ENCODE data around the gene MR1. TPM values are rescaled to one million over a fixed set of nuclear protein-coding genes. Genes with fewer than 3 reads are reported as not detected.

The MR1 gene
- 4.8 TPM for total RNA-seq
- long read RNA-seq, partial matches to known transcripts = 0 of 3 reads
- long read RNA-seq, other reads (novel, unspliced or antisense) = 0 of 3 reads

DNA sequence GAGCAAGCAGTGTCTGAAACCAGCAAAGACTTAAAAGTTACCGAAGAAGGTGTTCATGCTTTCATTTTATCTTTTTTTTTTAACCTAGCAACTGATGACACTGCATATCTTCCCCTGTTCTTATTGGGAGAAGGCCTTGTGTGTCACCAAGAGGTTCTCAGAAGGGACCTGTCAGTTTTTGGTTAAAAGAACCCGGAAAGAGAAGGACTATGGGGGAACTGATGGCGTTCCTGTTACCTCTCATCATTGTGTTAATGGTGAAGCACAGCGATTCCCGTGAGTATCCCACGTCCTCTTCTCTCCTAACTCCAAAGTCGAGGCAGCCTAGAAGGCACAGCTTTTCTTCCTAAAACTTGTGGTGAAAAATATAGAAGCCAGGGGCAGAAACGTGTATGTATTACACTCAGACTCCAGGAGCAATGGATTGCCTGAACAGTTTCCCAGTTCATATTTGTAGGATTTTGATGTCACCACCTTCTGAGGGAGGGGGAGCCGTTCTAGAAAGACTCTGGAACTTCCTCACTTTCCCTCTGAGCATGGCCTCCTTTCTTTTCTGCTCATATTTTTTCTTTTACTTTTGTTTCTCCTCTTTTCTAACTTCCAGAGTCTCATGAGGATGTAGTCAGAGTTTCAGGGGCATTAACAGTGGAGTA, at the start of gene MR1:
MR1 (plus strand) TSS at position 185 of the 653 bp plus-strand sequence; CDS start at position 210, 25 bp downstream.
- H3K27me3 ChIP-seq (ENCODE audit: low read depth) = no peaks in the 10 kb centered on the region
- peak within 1 kb of the TSS; percentile 85 for H3K27ac ChIP-seq (replicated peaks)
- intact Hi-C loops (cut with micrococcal nuclease) = no loop called here
- H3K4me3 ChIP-seq = peak within 1 kb of the TSS; percentile 65
- H3K9me3 ChIP-seq (replicated peaks) = no peaks in the 10 kb centered on the region
- TF ChIP-seq, protein P1, sequence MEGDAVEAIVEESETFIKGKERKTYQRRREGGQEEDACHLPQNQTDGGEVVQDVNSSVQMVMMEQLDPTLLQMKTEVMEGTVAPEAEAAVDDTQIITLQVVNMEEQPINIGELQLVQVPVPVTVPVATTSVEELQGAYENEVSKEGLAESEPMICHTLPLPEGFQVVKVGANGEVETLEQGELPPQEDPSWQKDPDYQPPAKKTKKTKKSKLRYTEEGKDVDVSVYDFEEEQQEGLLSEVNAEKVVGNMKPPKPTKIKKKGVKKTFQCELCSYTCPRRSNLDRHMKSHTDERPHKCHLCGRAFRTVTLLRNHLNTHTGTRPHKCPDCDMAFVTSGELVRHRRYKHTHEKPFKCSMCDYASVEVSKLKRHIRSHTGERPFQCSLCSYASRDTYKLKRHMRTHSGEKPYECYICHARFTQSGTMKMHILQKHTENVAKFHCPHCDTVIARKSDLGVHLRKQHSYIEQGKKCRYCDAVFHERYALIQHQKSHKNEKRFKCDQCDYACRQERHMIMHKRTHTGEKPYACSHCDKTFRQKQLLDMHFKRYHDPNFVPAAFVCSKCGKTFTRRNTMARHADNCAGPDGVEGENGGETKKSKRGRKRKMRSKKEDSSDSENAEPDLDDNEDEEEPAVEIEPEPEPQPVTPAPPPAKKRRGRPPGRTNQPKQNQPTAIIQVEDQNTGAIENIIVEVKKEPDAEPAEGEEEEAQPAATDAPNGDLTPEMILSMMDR (IDR thresholded peaks at IDR 0.05; ENCODE audit: borderline replicate concordance) = no peak
- no peaks in the 10 kb centered on the region for H3K36me3 ChIP-seq
- no peak for DNase-seq
- H3K4me1 ChIP-seq = peaks cover 41% of the 10 kb centered on the region

DNA sequence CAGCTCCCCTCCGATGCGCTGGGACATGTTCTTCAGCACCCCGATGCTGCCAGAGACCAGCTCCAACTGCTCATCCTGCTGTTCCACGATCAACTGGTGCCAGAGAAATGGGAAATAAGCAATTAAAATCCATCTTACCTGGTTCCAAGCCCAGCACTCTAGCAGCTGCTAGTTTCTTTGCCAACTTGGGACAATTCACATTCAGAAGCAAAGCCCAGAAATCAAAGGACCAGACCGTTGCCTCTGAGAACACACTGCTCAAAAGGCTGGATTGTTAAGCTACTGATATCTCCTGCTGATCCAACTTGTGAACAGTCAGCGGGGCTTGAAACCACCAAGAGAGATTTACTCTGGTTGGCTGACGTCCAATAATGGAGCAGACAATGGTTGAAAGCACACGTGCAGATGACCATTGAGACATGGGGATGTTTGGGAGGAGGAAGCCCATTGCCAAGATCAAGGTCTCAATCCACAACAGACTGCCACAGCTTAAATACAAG, 45.5 kb upstream of the MR1 start:
- Histone ChIP-seq H3K4me3 (no peak overlapping the region), H3K4me1 (peaks cover 6% of the 10 kb centered on the region), H3K9me3 (replicated peaks) (no peaks in the 10 kb centered on the region), H3K27me3 (ENCODE audit: low read depth) (no peaks in the 10 kb centered on the region), H3K27ac (replicated peaks) (no peak overlapping the region), H3K36me3 (peaks cover 92% of the 10 kb centered on the region)
- DNase-seq = no peak
- intact Hi-C loops (cut with micrococcal nuclease) = no loop called here
- TF ChIP-seq, protein P1 (IDR thresholded peaks at IDR 0.05; ENCODE audit: borderline replicate concordance) = no peak

DNA sequence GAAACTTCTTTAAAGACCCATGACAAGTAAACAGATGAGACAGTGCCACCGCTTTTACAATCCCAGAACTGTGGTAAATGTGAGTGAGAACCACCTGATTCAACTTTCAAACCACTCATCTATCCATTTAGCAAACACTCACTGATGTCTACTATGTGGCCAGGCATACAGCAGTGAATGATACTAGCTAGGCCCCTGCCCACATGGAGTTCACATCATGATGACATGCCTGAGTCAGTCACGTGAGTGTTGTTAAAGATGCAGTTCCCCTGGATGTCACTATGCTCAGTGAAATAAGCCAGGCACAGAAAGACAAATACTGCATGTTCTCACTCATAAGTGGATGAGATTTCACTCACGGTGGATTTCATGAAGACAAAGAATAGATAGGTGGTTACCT, 39.5 kb upstream of the MR1 start:
- intact Hi-C loops (cut with micrococcal nuclease) = no loop called here

DNA sequence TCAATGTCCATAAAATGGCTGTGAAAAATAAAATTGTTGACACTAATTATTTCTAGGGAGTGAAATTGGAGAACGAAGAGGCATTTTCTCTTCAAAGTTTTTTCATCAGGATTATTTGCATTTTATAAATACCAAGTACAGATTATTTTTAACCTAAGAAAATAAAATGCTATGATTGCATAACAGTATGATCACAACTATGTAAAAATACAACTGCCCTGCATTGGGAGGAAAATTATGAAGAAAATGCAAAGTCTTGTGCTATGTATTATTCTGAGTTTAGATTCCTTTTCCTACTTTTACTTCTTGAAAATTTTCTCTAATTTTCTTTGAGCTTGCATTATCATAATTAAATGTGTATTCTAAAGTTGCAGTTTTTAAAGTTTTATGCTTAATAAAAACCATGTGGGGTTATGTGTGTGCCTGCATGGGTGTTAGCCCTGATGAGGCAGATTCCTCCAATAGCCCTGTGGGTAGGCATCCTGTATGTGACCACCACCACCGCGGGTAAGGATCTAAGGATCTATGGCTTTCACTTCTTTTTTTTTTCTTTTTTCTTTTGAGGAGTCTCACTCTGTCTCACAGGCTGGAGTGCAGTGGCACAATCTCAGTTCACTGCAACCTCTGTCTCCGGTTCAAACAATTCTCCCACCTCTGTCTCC, 35.8 kb upstream of the MR1 start:
- peaks cover 41% of the 10 kb centered on the region for H3K36me3 ChIP-seq

More for the DNA sequence above, 39.5 kb upstream of the MR1 start:
- H3K4me1 ChIP-seq = peaks cover 12% of the 10 kb centered on the region
- H3K4me3 ChIP-seq = no peak overlapping the region
- no peak for DNase-seq
- no peaks in the 10 kb centered on the region for H3K27me3 ChIP-seq (ENCODE audit: low read depth)
- TF ChIP-seq, protein P1 (IDR thresholded peaks at IDR 0.05; ENCODE audit: borderline replicate concordance) = no peak
- H3K27ac ChIP-seq (replicated peaks) = no peak overlapping the region
- no peaks in the 10 kb centered on the region for H3K9me3 ChIP-seq (replicated peaks)
- peaks cover 42% of the 10 kb centered on the region for H3K36me3 ChIP-seq

DNA sequence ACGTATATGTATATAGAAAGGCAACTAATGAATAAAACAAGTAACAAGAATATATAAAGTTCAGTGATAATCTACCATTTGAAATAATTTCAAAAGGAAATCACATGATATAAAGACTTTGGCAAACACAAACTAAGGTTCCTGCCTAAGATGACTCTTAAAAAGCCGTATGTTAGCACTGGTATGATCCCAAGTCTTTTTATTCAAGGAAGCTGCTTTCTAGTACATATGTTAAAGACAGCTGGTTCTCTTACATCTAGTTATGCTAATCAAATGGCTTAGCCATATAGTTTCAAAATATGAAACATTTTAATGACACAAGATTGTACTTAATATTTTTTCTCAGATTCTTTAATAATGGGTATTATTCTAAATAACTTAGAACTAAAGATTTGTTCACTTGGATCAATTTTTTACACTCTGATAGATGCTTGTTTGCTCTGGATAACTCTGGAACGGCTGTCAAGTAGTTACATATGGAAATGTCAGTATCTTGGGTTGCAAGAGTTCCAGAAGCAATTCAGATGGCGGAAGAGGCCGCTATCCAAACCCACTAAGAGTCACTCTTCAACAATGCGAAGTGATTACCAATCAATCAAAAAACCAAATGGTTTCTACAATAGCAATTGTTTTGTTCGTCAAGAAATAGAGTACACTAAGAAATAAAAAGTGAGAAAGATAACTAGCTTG, 32.5 kb upstream of the MR1 start:
- Histone ChIP-seq H3K4me3 (no peak overlapping the region), H3K27ac (replicated peaks) (no peak overlapping the region), H3K36me3 (peaks cover 57% of the 10 kb centered on the region), H3K9me3 (replicated peaks) (no peaks in the 10 kb centered on the region), H3K4me1 (no peaks in the 10 kb centered on the region), H3K27me3 (ENCODE audit: low read depth) (no peaks in the 10 kb centered on the region)
- DNase-seq = no peak
- TF ChIP-seq, protein P1 (IDR thresholded peaks at IDR 0.05; ENCODE audit: borderline replicate concordance) = no peak
- intact Hi-C loops (cut with micrococcal nuclease) = no loop called here

More for the DNA sequence above, 35.8 kb upstream of the MR1 start:
- TF ChIP-seq, protein P1 (IDR thresholded peaks at IDR 0.05; ENCODE audit: borderline replicate concordance) = no peak
- Histone ChIP-seq H3K27ac (replicated peaks) (no peak overlapping the region), H3K9me3 (replicated peaks) (no peaks in the 10 kb centered on the region), H3K27me3 (ENCODE audit: low read depth) (no peaks in the 10 kb centered on the region), H3K4me1 (peaks cover 5% of the 10 kb centered on the region), H3K4me3 (no peak overlapping the region)
- DNase-seq = no peak
- intact Hi-C loops (cut with micrococcal nuclease) = no loop called here

All from left ventricle myocardium inferior (tissue), 1 donor.